DND-41 (cell line): ENCODE data around the gene PHF2.

ENCODE experiments used
- EZH2 ChIP-seq: IDR thresholded peaks from 3 replicates; pipeline ENCODE4 v1.6.1; 2012; ENCODE audit warnings: borderline replicate concordance, low read depth, mild to moderate bottlenecking, moderate library complexity, low read length, inconsistent platforms; ENCODE audit not compliant: severe bottlenecking
- TF ChIP-seq, protein P1 (sequence below): IDR thresholded peaks from 2 replicates; pipeline ENCODE4 v1.5.1; 2012; ENCODE audit warnings: borderline replicate concordance, low read length, moderate library complexity, mild to moderate bottlenecking; ENCODE audit not compliant: poor library complexity, severe bottlenecking; ENCODE audit errors: extremely low read depth

DNA sequence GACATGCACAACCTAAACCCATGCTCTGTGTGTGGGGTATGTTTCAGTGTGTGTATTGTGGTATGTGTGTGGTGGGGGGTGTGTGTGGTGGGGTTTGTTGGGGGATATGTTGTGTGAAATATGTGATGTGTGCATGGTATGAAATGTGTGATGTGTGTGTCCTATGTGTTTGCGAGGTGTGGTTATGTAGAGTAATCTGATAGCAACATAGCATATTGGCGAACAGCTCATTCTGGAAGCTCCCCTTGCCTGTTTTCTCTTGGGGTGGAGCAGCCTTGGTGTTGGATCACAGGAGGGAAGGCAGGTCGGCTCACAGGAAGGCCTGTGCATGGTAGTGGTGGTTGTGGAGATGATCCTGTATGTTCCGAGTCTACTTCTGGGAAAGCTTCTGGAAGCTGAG lies 35.4 kb upstream of the PHF2 start:
- TF ChIP-seq, protein P1, sequence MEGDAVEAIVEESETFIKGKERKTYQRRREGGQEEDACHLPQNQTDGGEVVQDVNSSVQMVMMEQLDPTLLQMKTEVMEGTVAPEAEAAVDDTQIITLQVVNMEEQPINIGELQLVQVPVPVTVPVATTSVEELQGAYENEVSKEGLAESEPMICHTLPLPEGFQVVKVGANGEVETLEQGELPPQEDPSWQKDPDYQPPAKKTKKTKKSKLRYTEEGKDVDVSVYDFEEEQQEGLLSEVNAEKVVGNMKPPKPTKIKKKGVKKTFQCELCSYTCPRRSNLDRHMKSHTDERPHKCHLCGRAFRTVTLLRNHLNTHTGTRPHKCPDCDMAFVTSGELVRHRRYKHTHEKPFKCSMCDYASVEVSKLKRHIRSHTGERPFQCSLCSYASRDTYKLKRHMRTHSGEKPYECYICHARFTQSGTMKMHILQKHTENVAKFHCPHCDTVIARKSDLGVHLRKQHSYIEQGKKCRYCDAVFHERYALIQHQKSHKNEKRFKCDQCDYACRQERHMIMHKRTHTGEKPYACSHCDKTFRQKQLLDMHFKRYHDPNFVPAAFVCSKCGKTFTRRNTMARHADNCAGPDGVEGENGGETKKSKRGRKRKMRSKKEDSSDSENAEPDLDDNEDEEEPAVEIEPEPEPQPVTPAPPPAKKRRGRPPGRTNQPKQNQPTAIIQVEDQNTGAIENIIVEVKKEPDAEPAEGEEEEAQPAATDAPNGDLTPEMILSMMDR, result no peak
- TF ChIP-seq EZH2, result no peak
